GM21528 (cell line): ENCODE data around the gene KRTAP10-4.
"Not testable (repeated sequence)": the region's sequence is repeated elsewhere in the genome, so short reads cannot be mapped to it uniquely, and the experiment has no call there.

ENCODE experiments used
- ATAC-seq: cut with Tn5 transposase; IDR thresholded peaks from one replicate; pipeline ENCODE4 v1.9.1; 2021; ENCODE audit warnings: mild to moderate bottlenecking, moderate library complexity; ENCODE audit not compliant: unreplicated experiment, low FRiP score

Gene KRTAP10-4

GRCh38 chr21:44573630-44574456, at the start of gene KRTAP10-4:
TSS of gene KRTAP10-4 (plus strand) at chr21:44573729. CDS start at chr21:44573759, 30 bp downstream.
- not testable (repeated sequence) for ATAC-seq

GRCh38 chr21:44524414-44525371, 48.8 kb upstream of the KRTAP10-4 start:
- ATAC-seq, result no peak

- ATAC-seq, result no peak
Observed at GRCh38 chr21:44525391-44526095, 48.0 kb upstream of the KRTAP10-4 start.

- ATAC-seq, result no peak
Observed at GRCh38 chr21:44526096-44526997, 47.2 kb upstream of the KRTAP10-4 start.

- no peak for ATAC-seq
Observed at GRCh38 chr21:44527156-44527982, 46.2 kb upstream of the KRTAP10-4 start.

GRCh38 chr21:44527983-44528633, 45.4 kb upstream of the KRTAP10-4 start:
- no peak for ATAC-seq

GRCh38 chr21:44528634-44528995, 44.9 kb upstream of the KRTAP10-4 start:
- ATAC-seq, result no peak

GRCh38 chr21:44529011-44529421, 44.5 kb upstream of the KRTAP10-4 start:
- ATAC-seq, result no peak

GRCh38 chr21:44529503-44530125, 43.9 kb upstream of the KRTAP10-4 start:
- no peak for ATAC-seq

GRCh38 chr21:44530221-44530902, 43.2 kb upstream of the KRTAP10-4 start:
- no peak for ATAC-seq

GRCh38 chr21:44530903-44531605, 42.5 kb upstream of the KRTAP10-4 start:
- ATAC-seq, result no peak

- no peak for ATAC-seq
Observed at GRCh38 chr21:44531606-44532564, 41.6 kb upstream of the KRTAP10-4 start.

- ATAC-seq, result no peak
Observed at GRCh38 chr21:44532712-44533111, 40.8 kb upstream of the KRTAP10-4 start.

GRCh38 chr21:44533121-44533890, 40.2 kb upstream of the KRTAP10-4 start:
- no peak for ATAC-seq
